Chondrocyte (in vitro differentiated cells): ENCODE data around the gene CEP250. TPM values are rescaled to one million over a fixed set of nuclear protein-coding genes. Genes with fewer than 3 reads are reported as not detected.

Experiments
- DNase-seq: peaks from one replicate; pipeline ENCODE4 v3.0.0; 2021; ENCODE audit warnings: mixed read lengths, low spot score
- H3K27ac Mint-ChIP-seq: one replicate; pipeline ENCODE4 v1.8.0; 2021; ENCODE audit warnings: mild to moderate bottlenecking, moderate library complexity, mixed read lengths; ENCODE audit not compliant: unreplicated experiment
- H3K27me3 Mint-ChIP-seq: 2 replicates; pipeline ENCODE4 v1.8.0; 2021; ENCODE audit warnings: low read depth, mixed read lengths
- H3K36me3 Mint-ChIP-seq: 2 replicates; pipeline ENCODE4 v1.8.0; 2021; ENCODE audit warnings: low read depth, mixed read lengths
- H3K4me1 Mint-ChIP-seq: 2 replicates; pipeline ENCODE4 v1.8.0; 2021; ENCODE audit warnings: low read depth, mild to moderate bottlenecking, mixed read lengths
- H3K4me3 Mint-ChIP-seq: one replicate; pipeline ENCODE4 v1.8.0; 2021; ENCODE audit warnings: mild to moderate bottlenecking, moderate library complexity, mixed read lengths; ENCODE audit not compliant: unreplicated experiment
- H3K9me3 Mint-ChIP-seq: 2 replicates; pipeline ENCODE4 v1.8.0; 2021; ENCODE audit warnings: low read depth, mixed read lengths
- CTCF ChIP-seq: fragments of 200-600 bp; sonication (generic); IDR thresholded peaks from 2 replicates; pipeline ENCODE4 v1.5.0; 2021; ENCODE audit warnings: antibody characterized with exemption, mild to moderate bottlenecking, moderate library complexity
- total RNA-seq: library from RNA; stranded (reverse); gene quantifications from 3 replicates; pipeline ENCODE4 v1.2.1, GENCODE V29; 2021

The CEP250 gene
- total RNA-seq, 1 donor from 2014 or later = 43.6 TPM

- peaks cover 42% of the 10 kb centered on the region for H3K36me3 Mint-ChIP-seq
- H3K9me3 Mint-ChIP-seq = no peaks in the 10 kb centered on the region
- H3K27ac Mint-ChIP-seq = no peak overlapping the region
- TF ChIP-seq CTCF = no peak
- no peak for DNase-seq
- no peak overlapping the region for H3K4me3 Mint-ChIP-seq
- H3K4me1 Mint-ChIP-seq = no peaks in the 10 kb centered on the region
- H3K27me3 Mint-ChIP-seq = no peaks in the 10 kb centered on the region
Observed at GRCh38 chr20:35492352-35492751, 37.0 kb downstream of the CEP250 start.

GRCh38 chr20:35496481-35496880 is 41.1 kb downstream of the CEP250 start:
- no peak overlapping the region for H3K4me3 Mint-ChIP-seq
- H3K9me3 Mint-ChIP-seq = no peaks in the 10 kb centered on the region
- H3K27ac Mint-ChIP-seq = no peak overlapping the region
- TF ChIP-seq CTCF = no peak
- H3K27me3 Mint-ChIP-seq = no peaks in the 10 kb centered on the region
- DNase-seq = no peak
- H3K4me1 Mint-ChIP-seq = no peaks in the 10 kb centered on the region
- peaks cover 52% of the 10 kb centered on the region for H3K36me3 Mint-ChIP-seq

- Mint-ChIP-seq H3K9me3 (no peaks in the 10 kb centered on the region), H3K27me3 (no peaks in the 10 kb centered on the region), H3K4me3 (no peak overlapping the region), H3K4me1 (no peaks in the 10 kb centered on the region), H3K27ac (no peak overlapping the region), H3K36me3 (peaks cover 54% of the 10 kb centered on the region)
- no peak for DNase-seq
- no peak for TF ChIP-seq CTCF
Observed at GRCh38 chr20:35497320-35497719, 41.9 kb downstream of the CEP250 start.

GRCh38 chr20:35497780-35498189 is 42.4 kb downstream of the CEP250 start:
- TF ChIP-seq CTCF = no peak
- Mint-ChIP-seq H3K27me3 (no peaks in the 10 kb centered on the region), H3K4me3 (no peak overlapping the region), H3K36me3 (peaks cover 57% of the 10 kb centered on the region), H3K4me1 (no peaks in the 10 kb centered on the region), H3K9me3 (no peaks in the 10 kb centered on the region), H3K27ac (no peak overlapping the region)
- no peak for DNase-seq

GRCh38 chr20:35499271-35499670 is 43.9 kb downstream of the CEP250 start:
- Mint-ChIP-seq H3K4me3 (no peak overlapping the region), H3K27ac (no peak overlapping the region), H3K36me3 (peaks cover 63% of the 10 kb centered on the region), H3K9me3 (no peaks in the 10 kb centered on the region), H3K4me1 (no peaks in the 10 kb centered on the region), H3K27me3 (no peaks in the 10 kb centered on the region)
- TF ChIP-seq CTCF = no peak
- DNase-seq = no peak
